GM19324 (cell line): Measurements from ENCODE around the gene TSPAN1.
A peak's percentile ranks its signal among the peaks of the same experiment; 100 is the strongest.

Experiments used
- ATAC-seq: cut with Tn5 transposase; IDR thresholded peaks from one replicate; pipeline ENCODE4 v1.9.1; 2021; ENCODE audit warnings: mild to moderate bottlenecking, moderate library complexity; ENCODE audit not compliant: unreplicated experiment, low FRiP score

TSPAN1 gene

GRCh38 chr1:46183926-46184557 is 9.2 kb downstream of the TSPAN1 start:
- ATAC-seq, result no peak

- no peak for ATAC-seq
These were observed 10.2 kb downstream of the TSPAN1 start for GRCh38 chr1:46184920-46185658.

GRCh38 chr1:46186076-46186475 is 11.2 kb downstream of the TSPAN1 start:
- ATAC-seq, result no peak

- ATAC-seq, result no peak
These were observed 12.4 kb downstream of the TSPAN1 start for GRCh38 chr1:46187106-46187869.

- ATAC-seq, result no peak
These were observed 13.6 kb downstream of the TSPAN1 start for GRCh38 chr1:46188295-46189030.

GRCh38 chr1:46190539-46190938 is 15.7 kb downstream of the TSPAN1 start:
- ATAC-seq, result no peak

- no peak for ATAC-seq
These were observed 16.3 kb downstream of the TSPAN1 start for GRCh38 chr1:46191033-46191701.

GRCh38 chr1:46192171-46192570 is 17.3 kb downstream of the TSPAN1 start:
- ATAC-seq, result no peak

GRCh38 chr1:46193285-46193684 is 18.4 kb downstream of the TSPAN1 start:
- ATAC-seq, result no peak

GRCh38 chr1:46193984-46194570 is 19.2 kb downstream of the TSPAN1 start:
- ATAC-seq, result no peak

- ATAC-seq, result no peak
These were observed 19.8 kb downstream of the TSPAN1 start for GRCh38 chr1:46194641-46195193.

- no peak for ATAC-seq
These were observed 21.7 kb downstream of the TSPAN1 start for GRCh38 chr1:46196609-46197008.

GRCh38 chr1:46197560-46197963 is 22.7 kb downstream of the TSPAN1 start:
- ATAC-seq, result no peak

GRCh38 chr1:46197964-46198811 is 23.3 kb downstream of the TSPAN1 start, which contains the start of gene POMGNT1:
Gene POMGNT1 (minus strand): TSS chr1:46198434. CDS start chr1:46197821, 613 bp downstream.
- ATAC-seq, result peak; percentile 82

- ATAC-seq, result no peak
These were observed 24.4 kb downstream of the TSPAN1 start for GRCh38 chr1:46199233-46199749.

- ATAC-seq, result no peak
These were observed 29.0 kb downstream of the TSPAN1 start for GRCh38 chr1:46203738-46204405.

GRCh38 chr1:46204406-46204742 is 29.5 kb downstream of the TSPAN1 start:
- no peak for ATAC-seq

- no peak for ATAC-seq
These were observed 30.3 kb downstream of the TSPAN1 start for GRCh38 chr1:46205141-46205540.
